Measurements from ENCODE around the gene PARD3. TPM values are rescaled to one million over a fixed set of nuclear protein-coding genes. Genes with fewer than 3 reads are reported as not detected.

PARD3 gene
- total RNA-seq, 1 experiment from 2014 or later = 46.3 TPM

DNA sequence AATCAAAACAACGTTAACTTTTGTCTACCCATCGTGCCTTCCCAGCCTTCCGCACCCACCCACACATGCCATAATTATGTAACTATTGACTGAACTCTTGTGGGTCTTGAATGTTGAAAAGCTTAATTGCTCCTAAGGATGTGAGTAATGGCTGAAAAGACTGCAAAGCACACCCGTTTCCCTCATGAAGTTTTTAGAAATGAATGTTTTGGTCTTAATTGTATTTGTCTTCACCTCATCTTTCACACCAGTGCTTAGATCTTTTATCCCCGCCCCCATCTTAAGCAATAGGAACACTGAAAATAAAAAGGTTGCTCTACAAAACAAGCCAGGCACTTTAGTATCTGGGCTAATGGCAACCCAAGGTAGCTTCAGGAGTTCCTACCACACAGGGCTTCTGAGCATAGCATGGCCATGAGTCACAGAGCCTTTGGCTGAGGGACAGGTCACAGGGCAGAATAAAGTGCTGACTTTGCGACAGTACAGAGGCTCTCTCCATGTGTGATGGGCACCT is 690.5 kb downstream of the PARD3 start:
- intact Hi-C loops (cut with micrococcal nuclease) = no loop called here
- RAD21 ChIA-PET (ENCODE audit: low non-redundant PET in 1 of 2, low total read pairs in 2 of 2, uncharacterized antibody in 2 of 2, unreplicated experiment in 2 of 2) = no interaction called here
- peak overlapping the region; percentile 34 for H3K27ac ChIP-seq (ENCODE audit: low read depth, low read length)
- ATAC-seq (peak; percentile 100), DNase-seq (ENCODE audit: low read depth, low spot score) (peak; percentile 88)
- H3K9ac ChIP-seq (ENCODE audit: low read length) = 0 out of 2 replicates have a peak overlapping the region, but pooled peaks have one; percentile 9
- no TSS peak for BruUV-seq (replicated peaks)
- H3K9me2 ChIP-seq (ENCODE audit: insufficient read depth) = no peaks in the 10 kb centered on the region
- peak overlapping the region in 1 of 2 experiments; percentile 41; a peak in 2 of 4 replicates for H3K4me3 ChIP-seq (replicated peaks in 1 of 2; ENCODE audit: low read depth in 1 of 2, low read length in 2 of 2)
- peak overlapping the region; percentile 79 for H2AFZ ChIP-seq (ENCODE audit: low read depth, low read length, poor library complexity, severe bottlenecking)
- no peaks in the 10 kb centered on the region for H3K36me3 ChIP-seq (ENCODE audit: control insufficient read depth in 1 of 2, insufficient read depth in 2 of 2, low read length in 2 of 2)
- H3K4me1 ChIP-seq (ENCODE audit: control insufficient read depth in 1 of 2, insufficient read depth in 2 of 2, low read length in 2 of 2) = peaks cover 19 to 26% of the 10 kb centered on the region in 2 experiments
- no peaks in the 10 kb centered on the region for H3K9me3 ChIP-seq (ENCODE audit: control insufficient read depth in 1 of 2, insufficient read depth in 1 of 2, low read depth in 1 of 2, low read length in 2 of 2)
- H3K4me2 ChIP-seq (ENCODE audit: low read length) = peak overlapping the region; percentile 80
- no peaks in the 10 kb centered on the region for H3K27me3 ChIP-seq (ENCODE audit: insufficient read depth, low read length)
- no peaks in the 10 kb centered on the region for H3K79me2 ChIP-seq (ENCODE audit: insufficient read depth, low read length)
- POLR2A ChIA-PET = no interaction called here
- CTCF ChIA-PET = interaction anchor here (0.7 kb wide), 1 partner anchor 267 kb away, joined by 3 read pairs; no protein-coding TSS in a partner anchor
- H4K20me1 ChIP-seq (ENCODE audit: insufficient read depth) = no peaks in the 10 kb centered on the region
- TF ChIP-seq SP1 (IDR thresholded peaks at IDR 0.05; ENCODE audit: low read depth) (peak; percentile 38), POLR2A (IDR thresholded peaks at IDR 0.05; ENCODE audit: borderline replicate concordance, extremely low read depth, insufficient read depth, insufficient read length) (no peak), YY1 (IDR thresholded peaks at IDR 0.05; ENCODE audit: extremely low read depth, insufficient replicate concordance, low read depth, low read length) (no peak), CBX3 (IDR thresholded peaks at IDR 0.05; ENCODE audit: low read depth) (no peak), JUND (IDR thresholded peaks at IDR 0.05) (peak; percentile 69), POLR2AphosphoS5 (IDR thresholded peaks at IDR 0.05; ENCODE audit: low read depth, low read length) (peak; percentile 20; the same call in 1 of the 2 replicates), ZNF274 (IDR thresholded peaks at IDR 0.05; ENCODE audit: low read depth, low read length) (no peak), SIN3A (IDR thresholded peaks at IDR 0.05; ENCODE audit: low read depth) (no peak), CEBPB (IDR thresholded peaks at IDR 0.05; ENCODE audit: low read depth) (peak; percentile 64), SRF (IDR thresholded peaks at IDR 0.05; ENCODE audit: low read depth) (no peak), EZH2 (IDR thresholded peaks at IDR 0.05) (no peak), EZH2phosphoT487 (IDR thresholded peaks at IDR 0.05; ENCODE audit: borderline replicate concordance) (no peak), RAD21 (IDR thresholded peaks at IDR 0.05; ENCODE audit: low read depth) (no peak), FOSL1 (IDR thresholded peaks at IDR 0.05; ENCODE audit: low read depth) (peak; percentile 69), TCF7L2 (IDR thresholded peaks at IDR 0.05; ENCODE audit: borderline replicate concordance, extremely low read depth, insufficient read depth, insufficient read length) (peak; percentile 72), ELF1 (IDR thresholded peaks at IDR 0.05; ENCODE audit: borderline replicate concordance, low read depth) (no peak)
- TF ChIP-seq, protein P1, sequence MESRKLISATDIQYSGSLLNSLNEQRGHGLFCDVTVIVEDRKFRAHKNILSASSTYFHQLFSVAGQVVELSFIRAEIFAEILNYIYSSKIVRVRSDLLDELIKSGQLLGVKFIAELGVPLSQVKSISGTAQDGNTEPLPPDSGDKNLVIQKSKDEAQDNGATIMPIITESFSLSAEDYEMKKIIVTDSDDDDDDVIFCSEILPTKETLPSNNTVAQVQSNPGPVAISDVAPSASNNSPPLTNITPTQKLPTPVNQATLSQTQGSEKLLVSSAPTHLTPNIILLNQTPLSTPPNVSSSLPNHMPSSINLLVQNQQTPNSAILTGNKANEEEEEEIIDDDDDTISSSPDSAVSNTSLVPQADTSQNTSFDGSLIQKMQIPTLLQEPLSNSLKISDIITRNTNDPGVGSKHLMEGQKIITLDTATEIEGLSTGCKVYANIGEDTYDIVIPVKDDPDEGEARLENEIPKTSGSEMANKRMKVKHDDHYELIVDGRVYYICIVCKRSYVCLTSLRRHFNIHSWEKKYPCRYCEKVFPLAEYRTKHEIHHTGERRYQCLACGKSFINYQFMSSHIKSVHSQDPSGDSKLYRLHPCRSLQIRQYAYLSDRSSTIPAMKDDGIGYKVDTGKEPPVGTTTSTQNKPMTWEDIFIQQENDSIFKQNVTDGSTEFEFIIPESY (IDR thresholded peaks at IDR 0.05; ENCODE audit: extremely low read depth, insufficient replicate concordance, low read length) = no peak
- TF ChIP-seq, protein P2, sequence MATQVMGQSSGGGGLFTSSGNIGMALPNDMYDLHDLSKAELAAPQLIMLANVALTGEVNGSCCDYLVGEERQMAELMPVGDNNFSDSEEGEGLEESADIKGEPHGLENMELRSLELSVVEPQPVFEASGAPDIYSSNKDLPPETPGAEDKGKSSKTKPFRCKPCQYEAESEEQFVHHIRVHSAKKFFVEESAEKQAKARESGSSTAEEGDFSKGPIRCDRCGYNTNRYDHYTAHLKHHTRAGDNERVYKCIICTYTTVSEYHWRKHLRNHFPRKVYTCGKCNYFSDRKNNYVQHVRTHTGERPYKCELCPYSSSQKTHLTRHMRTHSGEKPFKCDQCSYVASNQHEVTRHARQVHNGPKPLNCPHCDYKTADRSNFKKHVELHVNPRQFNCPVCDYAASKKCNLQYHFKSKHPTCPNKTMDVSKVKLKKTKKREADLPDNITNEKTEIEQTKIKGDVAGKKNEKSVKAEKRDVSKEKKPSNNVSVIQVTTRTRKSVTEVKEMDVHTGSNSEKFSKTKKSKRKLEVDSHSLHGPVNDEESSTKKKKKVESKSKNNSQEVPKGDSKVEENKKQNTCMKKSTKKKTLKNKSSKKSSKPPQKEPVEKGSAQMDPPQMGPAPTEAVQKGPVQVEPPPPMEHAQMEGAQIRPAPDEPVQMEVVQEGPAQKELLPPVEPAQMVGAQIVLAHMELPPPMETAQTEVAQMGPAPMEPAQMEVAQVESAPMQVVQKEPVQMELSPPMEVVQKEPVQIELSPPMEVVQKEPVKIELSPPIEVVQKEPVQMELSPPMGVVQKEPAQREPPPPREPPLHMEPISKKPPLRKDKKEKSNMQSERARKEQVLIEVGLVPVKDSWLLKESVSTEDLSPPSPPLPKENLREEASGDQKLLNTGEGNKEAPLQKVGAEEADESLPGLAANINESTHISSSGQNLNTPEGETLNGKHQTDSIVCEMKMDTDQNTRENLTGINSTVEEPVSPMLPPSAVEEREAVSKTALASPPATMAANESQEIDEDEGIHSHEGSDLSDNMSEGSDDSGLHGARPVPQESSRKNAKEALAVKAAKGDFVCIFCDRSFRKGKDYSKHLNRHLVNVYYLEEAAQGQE (IDR thresholded peaks at IDR 0.05; ENCODE audit: low read depth) = no peak
- TF ChIP-seq, protein P3, sequence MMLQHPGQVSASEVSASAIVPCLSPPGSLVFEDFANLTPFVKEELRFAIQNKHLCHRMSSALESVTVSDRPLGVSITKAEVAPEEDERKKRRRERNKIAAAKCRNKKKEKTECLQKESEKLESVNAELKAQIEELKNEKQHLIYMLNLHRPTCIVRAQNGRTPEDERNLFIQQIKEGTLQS (IDR thresholded peaks at IDR 0.05) = no peak
- TF ChIP-seq, protein P4, sequence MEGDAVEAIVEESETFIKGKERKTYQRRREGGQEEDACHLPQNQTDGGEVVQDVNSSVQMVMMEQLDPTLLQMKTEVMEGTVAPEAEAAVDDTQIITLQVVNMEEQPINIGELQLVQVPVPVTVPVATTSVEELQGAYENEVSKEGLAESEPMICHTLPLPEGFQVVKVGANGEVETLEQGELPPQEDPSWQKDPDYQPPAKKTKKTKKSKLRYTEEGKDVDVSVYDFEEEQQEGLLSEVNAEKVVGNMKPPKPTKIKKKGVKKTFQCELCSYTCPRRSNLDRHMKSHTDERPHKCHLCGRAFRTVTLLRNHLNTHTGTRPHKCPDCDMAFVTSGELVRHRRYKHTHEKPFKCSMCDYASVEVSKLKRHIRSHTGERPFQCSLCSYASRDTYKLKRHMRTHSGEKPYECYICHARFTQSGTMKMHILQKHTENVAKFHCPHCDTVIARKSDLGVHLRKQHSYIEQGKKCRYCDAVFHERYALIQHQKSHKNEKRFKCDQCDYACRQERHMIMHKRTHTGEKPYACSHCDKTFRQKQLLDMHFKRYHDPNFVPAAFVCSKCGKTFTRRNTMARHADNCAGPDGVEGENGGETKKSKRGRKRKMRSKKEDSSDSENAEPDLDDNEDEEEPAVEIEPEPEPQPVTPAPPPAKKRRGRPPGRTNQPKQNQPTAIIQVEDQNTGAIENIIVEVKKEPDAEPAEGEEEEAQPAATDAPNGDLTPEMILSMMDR (IDR thresholded peaks at IDR 0.05 in 2 of 3, conservative IDR thresholded peaks at IDR 0.05 in 1 of 3; ENCODE audit: borderline replicate concordance in 1 of 3, insufficient read depth in 1 of 3, low read depth in 2 of 3, low read length in 2 of 3) = no peak

Data from HCT116 (cell line).